Chondrocyte (in vitro differentiated cells): ENCODE data around the gene DDRGK1. TPM values are rescaled to one million over a fixed set of nuclear protein-coding genes. Genes with fewer than 3 reads are reported as not detected.
"Not testable (repeated sequence)": the region's sequence is repeated elsewhere in the genome, so short reads cannot be mapped to it uniquely, and the experiment has no call there.

Experiments
- DNase-seq: peaks from one replicate; pipeline ENCODE4 v3.0.0; 2021; ENCODE audit warnings: mixed read lengths, low spot score
- H3K27ac Mint-ChIP-seq: one replicate; pipeline ENCODE4 v1.8.0; 2021; ENCODE audit warnings: mild to moderate bottlenecking, moderate library complexity, mixed read lengths; ENCODE audit not compliant: unreplicated experiment
- H3K27me3 Mint-ChIP-seq: 2 replicates; pipeline ENCODE4 v1.8.0; 2021; ENCODE audit warnings: low read depth, mixed read lengths
- H3K36me3 Mint-ChIP-seq: 2 replicates; pipeline ENCODE4 v1.8.0; 2021; ENCODE audit warnings: low read depth, mixed read lengths
- H3K4me1 Mint-ChIP-seq: 2 replicates; pipeline ENCODE4 v1.8.0; 2021; ENCODE audit warnings: low read depth, mild to moderate bottlenecking, mixed read lengths
- H3K4me3 Mint-ChIP-seq: one replicate; pipeline ENCODE4 v1.8.0; 2021; ENCODE audit warnings: mild to moderate bottlenecking, moderate library complexity, mixed read lengths; ENCODE audit not compliant: unreplicated experiment
- H3K9me3 Mint-ChIP-seq: 2 replicates; pipeline ENCODE4 v1.8.0; 2021; ENCODE audit warnings: low read depth, mixed read lengths
- total RNA-seq: library from RNA; stranded (reverse); gene quantifications from 3 replicates; pipeline ENCODE4 v1.2.1, GENCODE V29; 2021
- TF ChIP-seq, protein P1 (sequence below): fragments of 200-600 bp; sonication (generic); IDR thresholded peaks from 2 replicates; pipeline ENCODE4 v1.5.0; 2021; ENCODE audit warnings: antibody characterized with exemption, mild to moderate bottlenecking, moderate library complexity

The DDRGK1 gene
- total RNA-seq, 1 donor from 2014 or later, result 62.6 TPM

DNA sequence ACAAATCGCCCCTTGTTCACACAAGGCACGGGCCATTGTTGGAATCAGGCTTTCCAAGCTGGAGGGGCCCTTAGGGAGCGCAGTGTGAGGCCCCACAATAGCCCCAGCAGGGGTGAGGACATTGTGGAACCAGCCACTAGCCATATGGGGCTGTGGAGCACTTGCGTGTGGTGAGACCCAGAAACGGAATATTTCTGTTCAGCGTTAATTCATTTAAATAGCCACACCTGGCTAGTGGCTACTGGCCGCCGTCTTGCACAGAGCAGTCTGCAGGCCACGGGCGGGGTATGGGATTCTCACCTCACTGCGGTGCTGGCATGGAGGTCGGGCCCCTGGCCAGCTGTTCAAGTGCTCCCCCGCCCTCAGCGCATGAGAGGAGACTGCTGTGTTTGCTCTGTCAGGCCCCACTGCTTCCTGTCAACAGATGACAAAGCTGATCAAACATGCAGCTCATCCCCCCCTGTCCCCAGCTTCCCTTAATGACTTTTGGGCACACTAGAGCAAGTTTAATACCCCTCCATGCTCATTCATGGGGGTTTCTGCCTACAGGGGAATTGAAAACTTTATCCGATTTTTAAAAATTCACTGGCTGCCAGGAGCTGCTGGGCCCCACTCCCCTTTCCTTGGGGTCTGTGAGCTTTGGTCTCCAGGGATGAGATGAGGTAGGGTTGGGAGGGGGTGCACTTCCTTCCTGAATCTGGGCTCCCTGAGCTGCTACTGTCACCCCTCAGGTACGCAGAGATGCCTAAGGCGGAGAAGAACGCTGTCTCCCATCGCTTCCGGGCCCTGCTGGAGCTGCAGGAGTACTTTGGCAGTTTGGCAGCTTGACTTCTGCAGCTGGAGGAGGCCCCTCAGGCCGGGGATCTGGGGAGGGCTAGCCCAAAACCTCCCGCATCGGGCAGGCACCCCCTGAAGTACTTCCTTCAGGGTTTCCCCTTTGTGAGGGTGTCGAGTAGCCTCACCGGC lies 18.4 kb upstream of the DDRGK1 start:
- Mint-ChIP-seq H3K27me3 (no peaks in the 10 kb centered on the region), H3K4me1 (peaks cover 13% of the 10 kb centered on the region), H3K9me3 (no peaks in the 10 kb centered on the region), H3K36me3 (peaks cover 7% of the 10 kb centered on the region), H3K4me3 (no peak overlapping the region), H3K27ac (no peak overlapping the region)
- no peak for DNase-seq
- TF ChIP-seq, protein P1, sequence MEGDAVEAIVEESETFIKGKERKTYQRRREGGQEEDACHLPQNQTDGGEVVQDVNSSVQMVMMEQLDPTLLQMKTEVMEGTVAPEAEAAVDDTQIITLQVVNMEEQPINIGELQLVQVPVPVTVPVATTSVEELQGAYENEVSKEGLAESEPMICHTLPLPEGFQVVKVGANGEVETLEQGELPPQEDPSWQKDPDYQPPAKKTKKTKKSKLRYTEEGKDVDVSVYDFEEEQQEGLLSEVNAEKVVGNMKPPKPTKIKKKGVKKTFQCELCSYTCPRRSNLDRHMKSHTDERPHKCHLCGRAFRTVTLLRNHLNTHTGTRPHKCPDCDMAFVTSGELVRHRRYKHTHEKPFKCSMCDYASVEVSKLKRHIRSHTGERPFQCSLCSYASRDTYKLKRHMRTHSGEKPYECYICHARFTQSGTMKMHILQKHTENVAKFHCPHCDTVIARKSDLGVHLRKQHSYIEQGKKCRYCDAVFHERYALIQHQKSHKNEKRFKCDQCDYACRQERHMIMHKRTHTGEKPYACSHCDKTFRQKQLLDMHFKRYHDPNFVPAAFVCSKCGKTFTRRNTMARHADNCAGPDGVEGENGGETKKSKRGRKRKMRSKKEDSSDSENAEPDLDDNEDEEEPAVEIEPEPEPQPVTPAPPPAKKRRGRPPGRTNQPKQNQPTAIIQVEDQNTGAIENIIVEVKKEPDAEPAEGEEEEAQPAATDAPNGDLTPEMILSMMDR, result no peak

DNA sequence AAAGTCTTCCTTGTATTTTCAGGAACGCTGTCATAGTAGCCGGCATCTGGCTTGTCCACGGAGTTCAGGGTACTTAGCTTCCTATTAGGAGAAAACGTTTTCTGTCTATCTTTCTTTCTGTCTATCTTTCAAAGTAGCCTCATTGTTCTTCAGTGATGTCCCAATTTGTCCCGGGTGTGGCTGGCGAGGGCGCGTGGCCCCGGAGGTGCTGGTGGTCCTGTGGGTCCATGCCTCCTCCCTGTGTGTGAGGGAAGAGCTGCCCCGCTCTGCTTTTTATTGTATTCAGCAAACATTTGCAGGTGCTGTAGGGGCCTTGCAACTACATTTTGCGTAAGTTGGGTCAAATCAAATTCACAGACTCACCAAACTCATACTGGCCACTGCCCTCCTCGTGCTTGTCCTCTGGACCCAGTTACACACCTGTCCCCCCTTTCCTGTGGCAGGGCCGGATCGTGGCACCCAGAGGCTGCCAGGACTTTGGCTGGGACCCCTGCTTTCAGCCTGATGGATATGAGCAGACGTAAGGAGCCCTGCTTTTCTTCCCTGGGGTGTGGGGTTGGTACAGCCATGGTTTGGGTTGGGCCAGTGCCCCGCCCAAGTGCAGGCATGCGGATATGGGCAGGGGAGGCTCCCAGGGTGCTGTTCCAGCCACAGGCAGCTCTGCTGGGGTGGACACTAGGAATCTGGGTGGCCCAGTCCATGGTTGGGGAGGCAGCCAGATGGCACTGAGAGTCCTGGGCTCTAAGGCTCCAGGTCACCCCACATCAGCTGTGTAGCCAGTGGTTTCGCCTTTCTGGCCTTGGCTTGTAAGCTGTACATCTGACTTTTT lies 17.1 kb upstream of the DDRGK1 start:
- peaks cover 8% of the 10 kb centered on the region for H3K4me1 Mint-ChIP-seq
- DNase-seq, result no peak
- peaks cover 7% of the 10 kb centered on the region for H3K36me3 Mint-ChIP-seq
- H3K4me3 Mint-ChIP-seq, result no peak overlapping the region
- no peak overlapping the region for H3K27ac Mint-ChIP-seq
- H3K9me3 Mint-ChIP-seq, result no peaks in the 10 kb centered on the region
- H3K27me3 Mint-ChIP-seq, result no peaks in the 10 kb centered on the region
- TF ChIP-seq, protein P1, result no peak

DNA sequence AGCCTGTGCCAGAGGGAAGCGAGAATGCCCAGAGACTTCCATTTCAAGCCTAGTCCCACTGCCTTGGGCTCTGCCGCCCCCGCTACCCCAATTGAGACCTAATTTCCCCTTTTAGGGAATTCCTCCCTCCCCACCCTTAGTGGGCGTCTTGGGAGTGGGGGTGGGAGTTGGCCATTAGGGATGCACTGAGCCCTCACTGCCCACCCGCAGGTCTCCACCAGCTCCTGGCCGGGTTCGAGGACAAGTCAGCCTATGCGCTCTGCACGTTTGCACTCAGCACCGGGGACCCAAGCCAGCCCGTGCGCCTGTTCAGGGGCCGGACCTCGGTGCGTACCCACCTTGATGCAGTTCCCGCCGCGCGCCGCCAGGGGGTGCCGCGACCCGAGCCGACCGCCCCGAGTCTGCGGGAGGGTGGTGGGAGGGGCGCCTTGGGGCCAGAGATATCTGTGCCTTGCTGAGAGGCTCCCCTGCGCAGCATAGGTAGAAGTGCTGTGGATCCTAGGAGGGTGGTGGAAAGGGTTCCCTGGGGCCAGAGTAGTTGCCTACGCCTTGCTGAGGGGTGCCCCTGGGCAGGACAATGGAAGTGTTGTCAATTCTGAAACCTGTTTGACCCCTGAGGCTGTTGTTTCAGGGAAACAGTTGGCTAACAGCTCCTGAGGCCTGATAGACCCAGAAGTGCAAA lies 14.0 kb upstream of the DDRGK1 start:
- Mint-ChIP-seq H3K4me1 (no peaks in the 10 kb centered on the region), H3K36me3 (peaks cover 7% of the 10 kb centered on the region), H3K9me3 (no peaks in the 10 kb centered on the region), H3K27me3 (no peaks in the 10 kb centered on the region), H3K27ac (no peak overlapping the region), H3K4me3 (no peak overlapping the region)
- peak; percentile 87 for DNase-seq
- TF ChIP-seq, protein P1, result peak; percentile 97

DNA sequence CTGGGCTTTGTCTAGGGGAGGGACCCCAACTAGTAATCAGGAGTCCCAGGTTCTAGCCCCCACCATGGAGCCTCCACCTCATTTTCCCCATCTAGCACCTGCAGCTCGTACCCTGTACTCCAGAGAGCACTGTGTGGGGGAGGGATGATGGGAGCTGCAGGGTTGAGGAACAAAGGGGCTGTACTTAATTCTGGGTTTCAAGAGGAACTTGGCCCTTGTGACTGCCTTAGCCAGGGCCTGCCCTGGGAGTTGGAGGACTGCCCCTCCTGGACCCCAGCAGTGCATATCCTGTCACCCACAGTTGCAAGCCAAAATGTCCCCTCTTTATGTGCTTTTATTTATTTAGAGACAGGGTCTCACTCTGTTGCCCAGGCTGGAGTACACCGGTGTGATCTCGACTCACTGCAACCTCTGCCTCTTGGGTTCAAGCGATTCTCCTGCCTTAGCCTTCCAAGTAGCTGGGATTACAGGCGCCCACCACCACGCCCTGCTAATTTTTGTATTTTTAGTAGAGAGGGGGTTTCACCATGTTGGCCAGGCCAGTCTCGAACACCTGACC lies 11.0 kb upstream of the DDRGK1 start:
- H3K36me3 Mint-ChIP-seq, H3K27ac Mint-ChIP-seq, H3K27me3 Mint-ChIP-seq, H3K4me1 Mint-ChIP-seq, H3K4me3 Mint-ChIP-seq, DNase-seq, H3K9me3 Mint-ChIP-seq: not testable (repeated sequence)

DNA sequence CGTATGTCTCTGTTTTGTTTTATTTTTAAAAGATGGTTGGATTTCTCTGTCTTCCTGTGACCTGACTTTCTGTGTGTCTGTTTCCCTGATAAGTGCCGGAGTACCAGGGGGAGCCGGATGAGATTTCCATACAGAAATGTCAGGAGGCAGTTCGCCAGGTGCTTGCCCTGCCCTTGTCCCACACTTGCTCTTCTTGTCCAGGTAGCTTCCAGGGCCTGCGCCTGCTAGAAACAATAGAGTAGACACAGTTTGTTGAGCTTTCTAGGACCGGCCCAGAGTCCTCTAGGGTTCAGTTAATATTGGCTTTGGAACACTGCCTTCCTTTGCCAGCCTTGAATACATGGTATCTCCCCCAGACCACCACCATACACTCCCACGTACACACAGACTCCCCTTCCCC lies 8.7 kb upstream of the DDRGK1 start:
- Mint-ChIP-seq H3K27ac (no peak overlapping the region), H3K4me1 (peaks cover 15% of the 10 kb centered on the region), H3K4me3 (no peak overlapping the region)

More for the DNA sequence above, 8.7 kb upstream of the DDRGK1 start:
- H3K9me3 Mint-ChIP-seq, result no peaks in the 10 kb centered on the region
- H3K36me3 Mint-ChIP-seq, result peaks cover 2% of the 10 kb centered on the region
- DNase-seq, result no peak
- TF ChIP-seq, protein P1, result no peak
- no peaks in the 10 kb centered on the region for H3K27me3 Mint-ChIP-seq
